Liver (tissue), 3 donors: ENCODE measurements around the gene CAMLG.

ENCODE experiments used
- FOXA1 ChIP-seq: IDR thresholded peaks from 2 replicates; pipeline ENCODE4 v1.6.1; 2016; ENCODE audit warnings: antibody characterized with exemption
- SP1 ChIP-seq: IDR thresholded peaks from 2 replicates; pipeline ENCODE4 v1.6.1; 2018; ENCODE audit warnings: antibody characterized with exemption, mild to moderate bottlenecking
- TAF1 ChIP-seq: conservative IDR thresholded peaks from 2 replicates; pipeline ENCODE4 v1.6.1; 2016; ENCODE audit warnings: antibody characterized with exemption, mild to moderate bottlenecking
- ZBTB33 ChIP-seq: IDR thresholded peaks from 2 replicates; pipeline ENCODE4 v1.6.1; 2016; ENCODE audit warnings: antibody characterized with exemption
- TF ChIP-seq, protein P1 (sequence below): fragments of 150-350 bp; IDR thresholded peaks from 2 replicates; pipeline ENCODE4 v1.5.1; 2017; ENCODE audit warnings: improper control_type of control experiment, low read depth, low read length; ENCODE audit not compliant: missing input control
- TF ChIP-seq, protein P2 (sequence below): IDR thresholded peaks from 2 replicates; pipeline ENCODE4 v1.6.1; 2016; ENCODE audit warnings: antibody characterized with exemption, mild to moderate bottlenecking
- donor health status: healthy.
- donor health status: healthy.

DNA sequence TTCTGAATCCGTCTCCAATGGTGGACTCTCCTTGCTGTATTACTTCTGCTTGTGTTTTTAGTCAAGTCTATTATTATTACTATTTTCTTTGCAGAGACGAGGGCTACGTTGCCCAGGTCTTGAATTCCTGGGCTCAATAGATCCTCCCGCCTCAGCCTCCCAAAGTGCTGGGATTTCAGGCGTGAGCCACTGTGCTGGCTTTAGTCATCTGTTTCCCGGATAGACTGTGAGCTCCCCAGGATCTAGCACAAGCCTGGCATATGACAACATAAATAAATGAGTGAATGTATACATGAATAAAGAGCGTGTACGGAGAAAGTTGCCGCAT, 19.8 kb downstream of the CAMLG start:
- TF ChIP-seq, protein P1, sequence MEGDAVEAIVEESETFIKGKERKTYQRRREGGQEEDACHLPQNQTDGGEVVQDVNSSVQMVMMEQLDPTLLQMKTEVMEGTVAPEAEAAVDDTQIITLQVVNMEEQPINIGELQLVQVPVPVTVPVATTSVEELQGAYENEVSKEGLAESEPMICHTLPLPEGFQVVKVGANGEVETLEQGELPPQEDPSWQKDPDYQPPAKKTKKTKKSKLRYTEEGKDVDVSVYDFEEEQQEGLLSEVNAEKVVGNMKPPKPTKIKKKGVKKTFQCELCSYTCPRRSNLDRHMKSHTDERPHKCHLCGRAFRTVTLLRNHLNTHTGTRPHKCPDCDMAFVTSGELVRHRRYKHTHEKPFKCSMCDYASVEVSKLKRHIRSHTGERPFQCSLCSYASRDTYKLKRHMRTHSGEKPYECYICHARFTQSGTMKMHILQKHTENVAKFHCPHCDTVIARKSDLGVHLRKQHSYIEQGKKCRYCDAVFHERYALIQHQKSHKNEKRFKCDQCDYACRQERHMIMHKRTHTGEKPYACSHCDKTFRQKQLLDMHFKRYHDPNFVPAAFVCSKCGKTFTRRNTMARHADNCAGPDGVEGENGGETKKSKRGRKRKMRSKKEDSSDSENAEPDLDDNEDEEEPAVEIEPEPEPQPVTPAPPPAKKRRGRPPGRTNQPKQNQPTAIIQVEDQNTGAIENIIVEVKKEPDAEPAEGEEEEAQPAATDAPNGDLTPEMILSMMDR = no peak
- TF ChIP-seq FOXA1 = no peak
- no peak for TF ChIP-seq SP1
- no peak for TF ChIP-seq TAF1
- TF ChIP-seq ZBTB33 = no peak
- TF ChIP-seq, protein P2, sequence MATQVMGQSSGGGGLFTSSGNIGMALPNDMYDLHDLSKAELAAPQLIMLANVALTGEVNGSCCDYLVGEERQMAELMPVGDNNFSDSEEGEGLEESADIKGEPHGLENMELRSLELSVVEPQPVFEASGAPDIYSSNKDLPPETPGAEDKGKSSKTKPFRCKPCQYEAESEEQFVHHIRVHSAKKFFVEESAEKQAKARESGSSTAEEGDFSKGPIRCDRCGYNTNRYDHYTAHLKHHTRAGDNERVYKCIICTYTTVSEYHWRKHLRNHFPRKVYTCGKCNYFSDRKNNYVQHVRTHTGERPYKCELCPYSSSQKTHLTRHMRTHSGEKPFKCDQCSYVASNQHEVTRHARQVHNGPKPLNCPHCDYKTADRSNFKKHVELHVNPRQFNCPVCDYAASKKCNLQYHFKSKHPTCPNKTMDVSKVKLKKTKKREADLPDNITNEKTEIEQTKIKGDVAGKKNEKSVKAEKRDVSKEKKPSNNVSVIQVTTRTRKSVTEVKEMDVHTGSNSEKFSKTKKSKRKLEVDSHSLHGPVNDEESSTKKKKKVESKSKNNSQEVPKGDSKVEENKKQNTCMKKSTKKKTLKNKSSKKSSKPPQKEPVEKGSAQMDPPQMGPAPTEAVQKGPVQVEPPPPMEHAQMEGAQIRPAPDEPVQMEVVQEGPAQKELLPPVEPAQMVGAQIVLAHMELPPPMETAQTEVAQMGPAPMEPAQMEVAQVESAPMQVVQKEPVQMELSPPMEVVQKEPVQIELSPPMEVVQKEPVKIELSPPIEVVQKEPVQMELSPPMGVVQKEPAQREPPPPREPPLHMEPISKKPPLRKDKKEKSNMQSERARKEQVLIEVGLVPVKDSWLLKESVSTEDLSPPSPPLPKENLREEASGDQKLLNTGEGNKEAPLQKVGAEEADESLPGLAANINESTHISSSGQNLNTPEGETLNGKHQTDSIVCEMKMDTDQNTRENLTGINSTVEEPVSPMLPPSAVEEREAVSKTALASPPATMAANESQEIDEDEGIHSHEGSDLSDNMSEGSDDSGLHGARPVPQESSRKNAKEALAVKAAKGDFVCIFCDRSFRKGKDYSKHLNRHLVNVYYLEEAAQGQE = no peak
